SK-N-SH (cell line): ENCODE data around the gene ISYNA1.

Experiments
- CTCF ChIP-seq: fragments of 200-600 bp; sonication (generic); IDR thresholded peaks from 2 replicates; pipeline ENCODE4 v1.6.1; 2017; ENCODE audit warnings: antibody characterized with exemption, mild to moderate bottlenecking, moderate library complexity
- EP300 ChIP-seq, 2 experiments: IDR thresholded peaks; 2 replicates each; pipeline versions ENCODE4 v1.4.0 to v1.6.1; 2012; ENCODE audit warnings: borderline replicate concordance in 1 of 2, low read depth in 1 of 2, low read length in 1 of 2
- EZH2phosphoT487 ChIP-seq: fragments of 200-600 bp; sonication (generic); IDR thresholded peaks from 2 replicates; pipeline ENCODE4 v1.6.1; 2017; ENCODE audit warnings: low read depth, mixed run types, mild to moderate bottlenecking, antibody characterized with exemption, moderate library complexity, borderline replicate concordance
- GABPA ChIP-seq: IDR thresholded peaks from 2 replicates; pipeline ENCODE4 v1.4.0; 2012; ENCODE audit warnings: low read depth, mild to moderate bottlenecking
- POLR2AphosphoS5 ChIP-seq: IDR thresholded peaks from 2 replicates; pipeline ENCODE4 v1.6.1; 2012; ENCODE audit warnings: low read depth, low read length
- RFX5 ChIP-seq: IDR thresholded peaks from 2 replicates; pipeline ENCODE4 v1.6.1; 2012; ENCODE audit warnings: mild to moderate bottlenecking, improper control_type of control experiment, low read length
- SMC3 ChIP-seq: IDR thresholded peaks from 2 replicates; pipeline ENCODE4 v1.6.1; 2012; ENCODE audit warnings: low read depth, low read length, improper control_type of control experiment
- YY1 ChIP-seq: IDR thresholded peaks from 2 replicates; pipeline ENCODE4 v1.4.0; 2012; ENCODE audit warnings: low read depth, mild to moderate bottlenecking

- TF ChIP-seq EZH2phosphoT487 (no peak), CTCF (no peak), EP300 (IDR thresholded peaks at IDR 0.05; ENCODE audit: borderline replicate concordance in 1 of 2, low read depth in 1 of 2, low read length in 1 of 2) (no peak), RFX5 (no peak), GABPA (no peak), SMC3 (no peak), POLR2AphosphoS5 (no peak), YY1 (no peak)
These were observed 45.4 kb upstream of the ISYNA1 start for GRCh38 chr19:18483119-18483890.
